AG09319 (cell line): ENCODE results near the gene EIPR1.

Experiments
- DNase-seq: peaks from one replicate; pipeline ENCODE4 v3.0.0-alpha.2; 2010; ENCODE audit warnings: low read depth; ENCODE audit errors: extremely low read depth
- TF ChIP-seq, protein P1 (sequence below): IDR thresholded peaks from 2 replicates; pipeline ENCODE4 v1.5.1; 2011; ENCODE audit warnings: low read depth, mild to moderate bottlenecking, inconsistent platforms, low read length, moderate library complexity

Gene EIPR1

DNA sequence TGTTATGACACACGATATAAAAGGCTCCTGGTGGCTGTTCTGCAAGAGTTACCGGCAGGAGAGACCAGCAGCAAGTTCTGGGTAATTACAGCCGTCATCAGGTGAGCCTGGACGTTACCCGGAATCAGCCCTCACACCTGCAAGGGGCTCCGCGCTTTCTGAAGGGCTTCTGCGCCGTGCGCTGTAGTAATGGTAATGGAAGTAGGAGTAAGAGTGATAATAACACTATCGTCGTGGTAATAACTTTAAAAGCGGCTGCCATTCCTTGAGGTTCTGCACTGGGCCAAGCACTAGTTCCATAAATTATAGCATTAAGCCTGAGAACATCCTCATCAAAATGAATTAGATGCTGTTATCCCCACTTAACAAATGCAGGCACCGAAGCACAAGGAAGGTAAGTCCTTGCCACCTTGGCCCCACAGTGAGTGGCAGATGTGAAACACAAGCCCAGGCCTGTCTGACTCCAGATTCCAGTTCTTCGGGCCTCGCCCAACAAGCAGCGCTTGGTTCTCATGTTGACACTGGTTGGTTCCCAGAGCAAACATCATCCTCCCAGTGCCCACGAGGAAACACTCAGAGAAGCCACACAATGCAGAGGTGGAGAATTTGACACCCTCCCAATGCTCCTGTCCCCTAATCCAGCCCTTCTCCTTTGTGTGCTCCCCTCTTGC is 205.2 kb downstream of the EIPR1 start:
- TF ChIP-seq, protein P1, sequence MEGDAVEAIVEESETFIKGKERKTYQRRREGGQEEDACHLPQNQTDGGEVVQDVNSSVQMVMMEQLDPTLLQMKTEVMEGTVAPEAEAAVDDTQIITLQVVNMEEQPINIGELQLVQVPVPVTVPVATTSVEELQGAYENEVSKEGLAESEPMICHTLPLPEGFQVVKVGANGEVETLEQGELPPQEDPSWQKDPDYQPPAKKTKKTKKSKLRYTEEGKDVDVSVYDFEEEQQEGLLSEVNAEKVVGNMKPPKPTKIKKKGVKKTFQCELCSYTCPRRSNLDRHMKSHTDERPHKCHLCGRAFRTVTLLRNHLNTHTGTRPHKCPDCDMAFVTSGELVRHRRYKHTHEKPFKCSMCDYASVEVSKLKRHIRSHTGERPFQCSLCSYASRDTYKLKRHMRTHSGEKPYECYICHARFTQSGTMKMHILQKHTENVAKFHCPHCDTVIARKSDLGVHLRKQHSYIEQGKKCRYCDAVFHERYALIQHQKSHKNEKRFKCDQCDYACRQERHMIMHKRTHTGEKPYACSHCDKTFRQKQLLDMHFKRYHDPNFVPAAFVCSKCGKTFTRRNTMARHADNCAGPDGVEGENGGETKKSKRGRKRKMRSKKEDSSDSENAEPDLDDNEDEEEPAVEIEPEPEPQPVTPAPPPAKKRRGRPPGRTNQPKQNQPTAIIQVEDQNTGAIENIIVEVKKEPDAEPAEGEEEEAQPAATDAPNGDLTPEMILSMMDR: no peak
- no peak for DNase-seq

DNA sequence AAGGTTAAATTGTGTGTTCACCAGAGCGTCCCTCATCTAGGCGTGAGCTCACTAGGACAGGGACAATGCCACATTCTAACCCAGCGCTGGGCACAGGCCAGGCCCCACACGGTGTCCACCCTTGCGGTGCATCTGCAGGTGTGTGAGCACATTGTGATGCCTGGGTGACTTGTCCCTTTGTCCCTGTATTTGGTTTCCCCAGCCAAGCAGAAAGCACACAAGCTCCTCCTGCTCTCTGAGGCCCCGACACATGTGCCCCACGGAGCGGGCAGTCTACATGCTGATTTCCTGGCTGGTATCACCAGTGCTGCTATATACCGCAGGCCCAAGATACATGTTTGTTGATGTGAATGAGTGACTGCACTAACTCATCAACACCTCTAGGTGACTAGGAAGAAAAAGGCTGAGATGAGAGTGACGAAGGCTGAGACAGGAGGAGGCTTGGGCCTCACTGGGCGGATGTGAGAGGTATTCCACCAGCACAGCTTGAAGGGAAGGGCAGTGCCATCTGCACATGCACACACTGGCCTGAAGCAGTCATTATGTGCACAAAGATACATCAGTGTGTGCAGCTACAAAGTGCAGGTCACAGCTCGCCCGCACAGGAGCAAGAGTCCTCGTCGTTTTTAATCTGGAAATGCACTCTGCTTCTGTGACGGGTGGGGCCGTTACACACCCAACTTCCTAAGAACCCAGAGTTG is 205.9 kb downstream of the EIPR1 start:
- TF ChIP-seq, protein P1: no peak
- DNase-seq: no peak

DNA sequence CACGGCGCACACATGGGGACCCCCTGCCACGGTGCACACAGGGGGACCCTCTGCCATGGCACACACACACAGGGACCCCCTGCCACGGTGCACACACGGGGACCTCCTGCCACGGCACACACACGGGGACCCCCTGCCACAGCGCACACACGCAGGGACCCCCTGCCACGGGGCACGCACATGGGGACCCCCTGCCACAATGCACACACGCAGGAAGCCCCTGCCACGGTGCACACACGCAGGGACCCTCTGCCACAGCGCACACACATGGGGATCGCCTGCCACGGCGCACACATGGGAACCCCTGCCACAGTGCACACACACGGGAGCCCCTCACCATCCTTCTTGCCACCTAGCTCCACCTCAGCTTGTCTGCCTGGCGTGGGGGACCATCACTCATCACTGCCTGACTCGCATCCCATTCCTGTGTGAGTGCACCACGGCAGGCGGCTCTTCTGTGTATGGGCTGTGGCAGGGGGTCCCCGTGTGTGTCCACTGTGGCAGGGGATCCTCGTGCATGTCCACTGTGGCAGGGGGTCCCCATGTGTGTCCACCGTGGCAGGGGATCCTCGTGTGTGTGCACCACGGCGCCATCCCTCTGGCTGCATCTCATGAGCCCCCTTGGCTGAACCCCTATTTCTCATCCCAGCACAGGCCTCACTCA is 206.7 kb downstream of the EIPR1 start:
- no peak for DNase-seq
- TF ChIP-seq, protein P1: no peak

DNA sequence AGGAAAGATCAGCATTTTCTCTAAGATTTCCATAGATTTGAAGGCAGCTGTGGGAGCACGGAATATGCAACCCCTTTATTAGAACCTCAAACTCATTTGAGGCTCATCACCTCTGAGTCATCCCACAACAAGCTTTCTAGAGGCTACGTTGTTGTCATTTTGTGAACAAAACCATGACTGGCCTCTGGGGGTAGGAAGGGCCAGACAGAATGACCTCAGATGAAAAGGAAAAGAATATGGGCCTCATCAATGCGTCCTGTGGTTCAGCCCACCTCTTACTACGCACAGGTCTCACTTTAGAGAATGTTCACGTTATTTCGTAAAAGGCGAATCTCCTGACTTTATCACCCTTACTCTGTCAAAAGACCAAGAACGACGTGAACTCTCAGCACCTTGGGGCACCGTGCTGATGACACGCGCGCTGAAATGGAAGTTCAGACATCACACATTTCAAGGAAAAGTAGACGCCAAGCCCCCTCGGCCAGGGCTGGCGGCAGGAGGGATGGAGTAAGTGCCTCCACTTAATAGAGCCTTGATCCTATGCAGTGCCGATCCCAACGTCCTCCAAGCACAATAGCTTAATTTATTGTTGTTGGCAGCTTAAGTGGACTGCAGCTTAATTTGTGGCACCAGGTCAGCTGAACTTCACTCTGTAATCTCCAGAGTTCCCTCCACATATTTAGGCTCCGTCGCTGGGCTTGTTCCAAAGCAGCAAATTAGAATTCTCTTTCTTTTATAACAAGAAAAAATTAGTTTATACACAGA is 208.3 kb downstream of the EIPR1 start:
- no peak for DNase-seq

DNA sequence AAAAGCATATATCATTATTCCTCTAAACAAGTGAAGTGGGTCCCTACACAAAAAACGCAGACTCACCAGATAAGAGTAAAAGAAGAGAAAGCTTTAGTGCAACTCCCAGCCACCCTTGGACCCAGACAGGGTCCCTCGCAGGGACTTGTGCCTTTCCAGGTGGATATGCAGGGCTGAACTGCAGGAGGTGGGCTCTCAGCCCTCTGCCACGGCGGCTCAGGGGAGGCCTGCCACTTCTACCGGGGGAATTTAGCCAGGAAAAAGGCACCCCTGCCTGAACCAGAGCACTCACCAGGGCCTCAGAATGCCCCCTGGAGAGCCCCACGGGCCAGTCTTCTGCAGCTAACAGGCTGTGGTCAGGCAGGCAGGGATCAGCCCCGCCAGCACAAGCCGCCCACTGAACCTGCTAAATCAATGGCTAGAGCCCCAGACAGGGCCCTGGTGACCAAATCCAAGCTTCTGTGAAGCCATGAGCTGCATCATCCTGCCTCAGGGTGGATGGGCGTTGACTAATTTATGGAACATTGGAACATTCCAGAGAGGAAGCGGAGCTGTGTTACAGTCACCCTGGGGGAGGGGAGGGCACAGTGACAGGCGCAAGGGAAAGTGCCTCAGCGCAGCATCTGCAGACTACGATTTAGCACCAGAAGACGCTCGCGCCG is 209.3 kb downstream of the EIPR1 start:
- TF ChIP-seq, protein P1: no peak
- peak; percentile 22 for DNase-seq

More for the DNA sequence above, 208.3 kb downstream of the EIPR1 start:
- TF ChIP-seq, protein P1: no peak

DNA sequence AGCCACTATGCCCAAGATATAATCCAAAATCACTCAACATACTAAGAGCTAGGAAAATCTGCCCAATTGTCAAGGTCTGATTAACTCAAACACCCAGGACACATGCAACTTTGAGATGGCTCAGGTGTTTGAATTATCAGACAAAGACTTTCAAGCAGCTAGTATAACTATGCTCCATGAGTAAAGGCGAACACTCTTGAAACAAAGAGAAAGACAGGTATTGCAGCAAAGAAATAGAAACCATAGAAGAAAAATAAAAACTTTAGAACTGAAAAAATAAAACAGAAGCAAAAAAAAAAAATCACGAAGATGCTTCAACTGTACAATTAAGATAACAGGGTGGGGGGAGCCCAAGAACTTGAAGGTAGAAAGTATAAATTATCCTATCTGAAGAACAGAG is 214.2 kb downstream of the EIPR1 start:
- TF ChIP-seq, protein P1: no peak
- no peak for DNase-seq
